ENCODE data around the gene CD274. TPM values are rescaled to one million over a fixed set of nuclear protein-coding genes. Genes with fewer than 3 reads are reported as not detected.

CD274 gene
- polyA plus RNA-seq (2011; rRNA removed) (3.8 and 4.4 TPM in 2 replicates), polyA minus RNA-seq (2011; rRNA and poly(A)+ RNA removed) (3.5 and 3.8 TPM in 2 replicates)

GRCh38 chr9:5450359-5451091 lies at the start of gene CD274:
CD274 (plus strand) TSS chr9:5450542; CDS start chr9:5456114, 5,572 bp downstream.
- H3K27me3 ChIP-seq (ENCODE audit: control insufficient read depth, insufficient read depth, low read length): no peaks in the 10 kb centered on the region
- DNase-seq (ENCODE audit: low read depth): peak; percentile 49
- TF ChIP-seq, protein P1, sequence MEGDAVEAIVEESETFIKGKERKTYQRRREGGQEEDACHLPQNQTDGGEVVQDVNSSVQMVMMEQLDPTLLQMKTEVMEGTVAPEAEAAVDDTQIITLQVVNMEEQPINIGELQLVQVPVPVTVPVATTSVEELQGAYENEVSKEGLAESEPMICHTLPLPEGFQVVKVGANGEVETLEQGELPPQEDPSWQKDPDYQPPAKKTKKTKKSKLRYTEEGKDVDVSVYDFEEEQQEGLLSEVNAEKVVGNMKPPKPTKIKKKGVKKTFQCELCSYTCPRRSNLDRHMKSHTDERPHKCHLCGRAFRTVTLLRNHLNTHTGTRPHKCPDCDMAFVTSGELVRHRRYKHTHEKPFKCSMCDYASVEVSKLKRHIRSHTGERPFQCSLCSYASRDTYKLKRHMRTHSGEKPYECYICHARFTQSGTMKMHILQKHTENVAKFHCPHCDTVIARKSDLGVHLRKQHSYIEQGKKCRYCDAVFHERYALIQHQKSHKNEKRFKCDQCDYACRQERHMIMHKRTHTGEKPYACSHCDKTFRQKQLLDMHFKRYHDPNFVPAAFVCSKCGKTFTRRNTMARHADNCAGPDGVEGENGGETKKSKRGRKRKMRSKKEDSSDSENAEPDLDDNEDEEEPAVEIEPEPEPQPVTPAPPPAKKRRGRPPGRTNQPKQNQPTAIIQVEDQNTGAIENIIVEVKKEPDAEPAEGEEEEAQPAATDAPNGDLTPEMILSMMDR (IDR thresholded peaks at IDR 0.05; ENCODE audit: insufficient read depth, low read depth, low read length): peak; percentile 75
- peak within 1 kb of the TSS; percentile 72 for H3K4me3 ChIP-seq (ENCODE audit: low read depth, low read length)
- no peaks in the 10 kb centered on the region for H3K36me3 ChIP-seq (ENCODE audit: control insufficient read depth, insufficient read depth, low read length)
- POLR2A ChIA-PET: interaction anchor here (0.7 to 1.1 kb wide), 2 partner anchors 13 to 154 kb away, joined by 4 read pairs; partner anchors contain the start of gene PLGRKT
- CTCF ChIA-PET: interaction anchor here (0.7 to 4.5 kb wide), 23 partner anchors 9 to 709 kb away, joined by 3 to 30 read pairs (median 3); partner anchors contain the start of gene PLGRKT

DNA sequence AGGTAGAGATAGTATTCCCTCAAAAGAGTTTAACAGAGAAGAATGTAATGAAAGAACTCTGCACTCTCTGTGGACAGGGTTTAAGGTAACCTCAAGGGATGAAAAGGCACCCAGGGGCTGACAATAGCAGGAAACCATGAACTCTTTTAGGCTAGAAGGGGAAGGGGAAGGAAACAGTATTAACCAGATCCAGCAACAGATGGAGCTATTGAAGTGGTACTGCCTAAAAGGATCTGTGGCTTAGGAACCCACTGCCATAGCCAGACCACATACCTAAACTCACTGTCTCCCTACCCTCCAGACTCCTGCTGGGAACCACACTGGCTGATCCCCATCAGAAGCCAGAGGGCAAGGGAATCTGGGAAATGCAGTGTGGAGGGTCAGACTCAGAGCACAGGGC lies 48.1 kb upstream of the CD274 start:
- H3K4me3 ChIP-seq (ENCODE audit: low read depth, low read length): no peak overlapping the region
- H3K27me3 ChIP-seq (ENCODE audit: control insufficient read depth, insufficient read depth, low read length): no peaks in the 10 kb centered on the region
- H3K36me3 ChIP-seq (ENCODE audit: control insufficient read depth, insufficient read depth, low read length): no peaks in the 10 kb centered on the region
- ChIA-PET CTCF (interaction anchor here (1.0 kb wide), 1 partner anchor 14 kb away, joined by 3 read pairs; no protein-coding TSS in a partner anchor), POLR2A (no interaction called here)
- TF ChIP-seq, protein P1 (IDR thresholded peaks at IDR 0.05; ENCODE audit: insufficient read depth, low read depth, low read length): no peak
- DNase-seq (ENCODE audit: low read depth): no peak

DNA sequence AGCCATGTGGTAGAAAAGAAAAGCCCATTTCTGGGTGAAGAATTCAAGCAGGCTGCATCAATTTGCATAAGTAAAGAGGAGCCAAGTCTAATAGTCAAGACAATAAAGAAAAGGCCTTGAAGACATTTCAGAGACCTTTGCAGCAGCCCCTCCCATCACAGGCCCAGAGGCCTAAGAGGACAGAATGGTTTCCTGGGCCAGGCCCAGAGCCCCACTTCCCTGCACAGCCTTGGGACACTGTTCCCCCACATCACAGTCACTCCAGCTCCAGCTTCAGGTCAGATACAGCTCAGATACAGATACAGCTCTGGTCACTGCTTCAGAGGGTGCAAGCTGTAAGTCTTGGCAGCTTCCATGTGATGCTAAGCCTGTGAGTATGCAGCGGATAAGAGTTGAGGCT lies 41.7 kb upstream of the CD274 start:
- Histone ChIP-seq H3K4me3 (ENCODE audit: low read depth, low read length) (no peak overlapping the region), H3K27me3 (ENCODE audit: control insufficient read depth, insufficient read depth, low read length) (no peaks in the 10 kb centered on the region), H3K36me3 (ENCODE audit: control insufficient read depth, insufficient read depth, low read length) (no peaks in the 10 kb centered on the region)
- POLR2A ChIA-PET: no interaction called here
- CTCF ChIA-PET: no interaction called here
- DNase-seq (ENCODE audit: low read depth): no peak
- TF ChIP-seq, protein P1 (IDR thresholded peaks at IDR 0.05; ENCODE audit: insufficient read depth, low read depth, low read length): no peak

GRCh38 chr9:5416953-5417352 lies 33.4 kb upstream of the CD274 start:
- no peaks in the 10 kb centered on the region for H3K36me3 ChIP-seq (ENCODE audit: control insufficient read depth, insufficient read depth, low read length)
- H3K4me3 ChIP-seq (ENCODE audit: low read depth, low read length): no peak overlapping the region
- no peaks in the 10 kb centered on the region for H3K27me3 ChIP-seq (ENCODE audit: control insufficient read depth, insufficient read depth, low read length)
- no peak for DNase-seq (ENCODE audit: low read depth)
- CTCF ChIA-PET: interaction anchor here (1.0 to 1.3 kb wide), 2 partner anchors 15 to 231 kb away, joined by 3 to 4 read pairs; no protein-coding TSS in a partner anchor
- POLR2A ChIA-PET: no interaction called here
- TF ChIP-seq, protein P1 (IDR thresholded peaks at IDR 0.05; ENCODE audit: insufficient read depth, low read depth, low read length): no peak

- Histone ChIP-seq H3K4me3 (ENCODE audit: low read depth, low read length) (no peak overlapping the region), H3K27me3 (ENCODE audit: control insufficient read depth, insufficient read depth, low read length) (no peaks in the 10 kb centered on the region), H3K36me3 (ENCODE audit: control insufficient read depth, insufficient read depth, low read length) (no peaks in the 10 kb centered on the region)
- DNase-seq (ENCODE audit: low read depth): no peak
- ChIA-PET POLR2A (no interaction called here), CTCF (no interaction called here)
- TF ChIP-seq, protein P1 (IDR thresholded peaks at IDR 0.05; ENCODE audit: insufficient read depth, low read depth, low read length): no peak
Observed at GRCh38 chr9:5418481-5418880, 31.9 kb upstream of the CD274 start.
